Left ventricle myocardium superior (tissue), 1 donor: ENCODE measurements around the gene GNAO1. TPM values are rescaled to one million over a fixed set of nuclear protein-coding genes. Genes with fewer than 3 reads are reported as not detected.
A peak's percentile ranks its signal among the peaks of the same experiment; 100 is the strongest.

Source experiments
- ATAC-seq: fragments of 200-7000 bp; cut with Tn5 transposase; one replicate; pipeline ENCODE4 v1.9.1; 2020; ENCODE audit warnings: mild to moderate bottlenecking, moderate library complexity
- DNase-seq: peaks from one replicate; pipeline ENCODE4 v3.0.0-alpha.2; 2020
- intact Hi-C: fragments of 100-400 bp; cut with micrococcal nuclease; formaldehyde crosslinking; loops from one replicate; pipeline ENCODE4 v1.11.0; 2022
- total RNA-seq: library from RNA; stranded (reverse); fragmentation: NEBNext Ultra II Directional; extraction: Animal tissue kit (Norgen Biotek cat#: 25700); gene quantifications from one replicate; pipeline ENCODE4 v1.2.1, GENCODE V29; 2021
- donor health status: DM: no; HTN: yes; CAD: no; lungs with severe emphysema.

The GNAO1 gene
- total RNA-seq, 1 donor from 2014 or later = 23.6 TPM

GRCh38 chr16:56196381-56196780, 5.1 kb downstream of the GNAO1 start:
- intact Hi-C loops = loop anchor here (10.0 kb wide), 1 partner anchor 152 kb away; no protein-coding TSS in a partner anchor
- DNase-seq (no peak), ATAC-seq (no peak)

GRCh38 chr16:56197192-56197992, 6.1 kb downstream of the GNAO1 start:
- intact Hi-C loops = loop anchor here (10.0 kb wide), 1 partner anchor 153 kb away; no protein-coding TSS in a partner anchor
- no peak for ATAC-seq

GRCh38 chr16:56198006-56198754, 6.9 kb downstream of the GNAO1 start:
- DNase-seq (no peak), ATAC-seq (no peak)
- intact Hi-C loops = loop anchor here (10.0 kb wide), 1 partner anchor 153 kb away; no protein-coding TSS in a partner anchor

More at GRCh38 chr16:56197192-56197992, 6.1 kb downstream of the GNAO1 start:
- DNase-seq = no peak

GRCh38 chr16:56198755-56199114, 7.4 kb downstream of the GNAO1 start:
- ATAC-seq (no peak), DNase-seq (no peak)
- intact Hi-C loops = loop anchor here (10.0 kb wide), 1 partner anchor 154 kb away; no protein-coding TSS in a partner anchor

GRCh38 chr16:56199164-56199563, 7.9 kb downstream of the GNAO1 start:
- no peak for DNase-seq
- ATAC-seq = no peak
- intact Hi-C loops = loop anchor here (10.0 kb wide), 1 partner anchor 154 kb away; no protein-coding TSS in a partner anchor

- ATAC-seq (peak; percentile 59), DNase-seq (no peak)
- intact Hi-C loops = no loop called here
Observed at GRCh38 chr16:56201030-56201429, 9.7 kb downstream of the GNAO1 start.

- DNase-seq (no peak), ATAC-seq (no peak)
- intact Hi-C loops = no loop called here
Observed at GRCh38 chr16:56202036-56202435, 10.7 kb downstream of the GNAO1 start.

GRCh38 chr16:56203052-56203451, 11.8 kb downstream of the GNAO1 start:
- DNase-seq = peak; percentile 43
- intact Hi-C loops = no loop called here
- ATAC-seq = peak; percentile 78

GRCh38 chr16:56204816-56205215, 13.5 kb downstream of the GNAO1 start:
- intact Hi-C loops = no loop called here
- no peak for ATAC-seq
- no peak for DNase-seq

- intact Hi-C loops = no loop called here
- DNase-seq = no peak
- ATAC-seq = no peak
Observed at GRCh38 chr16:56206951-56207350, 15.7 kb downstream of the GNAO1 start.

- DNase-seq (no peak), ATAC-seq (no peak)
- intact Hi-C loops = no loop called here
Observed at GRCh38 chr16:56207421-56207820, 16.1 kb downstream of the GNAO1 start.

- intact Hi-C loops = no loop called here
- ATAC-seq (peak; percentile 86), DNase-seq (no peak)
Observed at GRCh38 chr16:56211435-56211981, 20.2 kb downstream of the GNAO1 start.

- ATAC-seq (no peak), DNase-seq (no peak)
- intact Hi-C loops = no loop called here
Observed at GRCh38 chr16:56212144-56212543, 20.9 kb downstream of the GNAO1 start.

GRCh38 chr16:56221995-56222394, 30.7 kb downstream of the GNAO1 start:
- ATAC-seq (no peak), DNase-seq (no peak)
- intact Hi-C loops = no loop called here

- ATAC-seq (no peak), DNase-seq (no peak)
- intact Hi-C loops = no loop called here
Observed at GRCh38 chr16:56222474-56222997, 31.2 kb downstream of the GNAO1 start.

GRCh38 chr16:56225017-56225742, 33.9 kb downstream of the GNAO1 start:
- intact Hi-C loops = no loop called here
- DNase-seq (no peak), ATAC-seq (peak; percentile 15)

- DNase-seq (peak; percentile 48), ATAC-seq (peak; percentile 91)
- intact Hi-C loops = no loop called here
Observed at GRCh38 chr16:56226187-56226586, 34.9 kb downstream of the GNAO1 start.

GRCh38 chr16:56226845-56227525, 35.7 kb downstream of the GNAO1 start:
- no peak for ATAC-seq
- intact Hi-C loops = no loop called here
- no peak for DNase-seq

GRCh38 chr16:56227936-56228335, 36.6 kb downstream of the GNAO1 start:
- no peak for DNase-seq
- intact Hi-C loops = no loop called here
- ATAC-seq = no peak
